H1 (cell line): Measurements from ENCODE around the gene GALNT17. TPM values are rescaled to one million over a fixed set of nuclear protein-coding genes. Genes with fewer than 3 reads are reported as not detected.

Experiments used
- CTCF ChIA-PET: fragments of 300-600 bp; sonication (Branson Sonifier 250); formaldehyde crosslinking; loops from one replicate; lab custom pipeline; 2021; ENCODE audit not compliant: partially characterized antibody; lab: Charles Lee
- POLR2A ChIA-PET: fragments of 300-600 bp; sonication (Branson Sonifier 250); formaldehyde crosslinking; loops from one replicate; lab custom pipeline; 2021; ENCODE audit warnings: inconsistent platforms; ENCODE audit not compliant: partially characterized antibody; lab: Charles Lee
- DNase-seq, 2 experiments: peaks; one replicate each; pipeline versions ENCODE4 v3.0.0 to v3.0.0-alpha.2; 2010 to 2022; ENCODE audit warnings: low spot score in 2 of 2, low read depth in 1 of 2, mixed read lengths in 1 of 2
- FAIRE-seq: peaks from 2 replicates; lab custom pipeline; 2011; peaks lifted over from hg19 to GRCh38; lab: Jason Lieb, UNC
- H2AFZ ChIP-seq: 2 replicates; pipeline ENCODE4 v1.8.1; 2012; ENCODE audit warnings: low read length, inconsistent platforms
- H2AK5ac ChIP-seq: 2 replicates; pipeline ENCODE4 v1.6.1; 2013; ENCODE audit warnings: low read depth, low read length
- H2BK120ac ChIP-seq: replicated peaks from 2 replicates; pipeline ENCODE3; 2013; ENCODE audit warnings: low read depth, low read length, inconsistent platforms
- H2BK12ac ChIP-seq: 2 replicates; pipeline ENCODE4 v1.6.1; 2013; ENCODE audit warnings: low read depth, low read length
- H2BK15ac ChIP-seq: 2 replicates; pipeline ENCODE4 v1.6.1; 2013; ENCODE audit warnings: low read length
- H2BK20ac ChIP-seq: 2 replicates; pipeline ENCODE4 v1.6.1; 2013; ENCODE audit warnings: low read length
- H2BK5ac ChIP-seq: 2 replicates; pipeline ENCODE4 v1.6.1; 2013; ENCODE audit warnings: low read depth, low read length
- H3K14ac ChIP-seq: 2 replicates; pipeline ENCODE4 v1.6.1; 2013; ENCODE audit warnings: inconsistent platforms; ENCODE audit not compliant: insufficient read length
- H3K18ac ChIP-seq: 2 replicates; pipeline ENCODE4 v1.6.1; 2013; ENCODE audit warnings: low read length; ENCODE audit errors: extremely low read depth
- H3K23ac ChIP-seq: 2 replicates; pipeline ENCODE4 v1.6.1; 2013; ENCODE audit warnings: inconsistent platforms; ENCODE audit not compliant: insufficient read length
- H3K23me2 ChIP-seq: 2 replicates; pipeline ENCODE4 v1.6.1; 2013; ENCODE audit warnings: low read depth, low read length
- H3K27ac ChIP-seq: 2 replicates; pipeline ENCODE4 v1.6.1; 2011; ENCODE audit warnings: low read depth, low read length, inconsistent platforms
- H3K27me3 ChIP-seq, 4 experiments: replicated peaks in 1 of 4; 1 replicate in 1 of 4; 2 replicates in 3 of 4; pipeline versions ENCODE4 v1.6.1 to v1.8.1; 2011 to 2013; ENCODE audit warnings: low read length in 3 of 4, mild to moderate bottlenecking in 3 of 4, inconsistent platforms in 2 of 4, mixed read lengths in 2 of 4, moderate library complexity in 1 of 4; ENCODE audit not compliant: control insufficient read depth in 3 of 4, insufficient read depth in 3 of 4; ENCODE audit errors: extremely low read depth in 1 of 4
- H3K36me3 ChIP-seq, 4 experiments: 2 replicates each; pipeline versions ENCODE4 v1.6.1 to v1.8.1; 2011 to 2013; ENCODE audit warnings: mild to moderate bottlenecking in 4 of 4, low read length in 3 of 4, moderate library complexity in 2 of 4, control low read depth in 1 of 4, inconsistent platforms in 1 of 4; ENCODE audit not compliant: insufficient read depth in 4 of 4, control insufficient read depth in 2 of 4
- H3K4ac ChIP-seq: replicated peaks from 2 replicates; pipeline ENCODE3; 2013; ENCODE audit warnings: low read length, low read depth, mixed read lengths, inconsistent platforms; ENCODE audit not compliant: insufficient read length
- H3K4me1 ChIP-seq, 4 experiments: replicated peaks in 1 of 4; 1 replicate in 1 of 4; 2 replicates in 3 of 4; pipeline versions ENCODE4 v1.6.1 to v1.8.1; 2011 to 2013; ENCODE audit warnings: low read length in 3 of 4, inconsistent platforms in 2 of 4, mixed read lengths in 1 of 4; ENCODE audit not compliant: insufficient read depth in 4 of 4, control insufficient read depth in 3 of 4
- H3K4me2 ChIP-seq, 2 experiments: 2 replicates each; pipeline versions ENCODE4 v1.6.1 to v1.8.1; 2011 to 2013; ENCODE audit warnings: low read depth in 2 of 2, low read length in 2 of 2, control low read depth in 1 of 2, inconsistent platforms in 1 of 2, mild to moderate bottlenecking in 1 of 2; ENCODE audit not compliant: insufficient read depth in 1 of 2
- H3K4me3 ChIP-seq, 4 experiments: fragments of 200-600, 300-600 bp in 1 of 4; sonication (generic), shearing (Covaris generic), sonication (Bioruptor Twin) in 1 of 4; 2 replicates each; pipeline versions ENCODE4 v1.5.1 to v1.8.1; 2011 to 2016; ENCODE audit warnings: low read length in 4 of 4, low read depth in 3 of 4, control low read depth in 2 of 4, inconsistent platforms in 2 of 4, mild to moderate bottlenecking in 2 of 4, mixed read lengths in 1 of 4, moderate library complexity in 1 of 4; ENCODE audit not compliant: insufficient read depth in 2 of 4; ENCODE audit errors: extremely low read depth in 1 of 4
- H3K56ac ChIP-seq: replicated peaks from 2 replicates; pipeline ENCODE3; 2013; ENCODE audit warnings: low read depth, mild to moderate bottlenecking, mixed read lengths, low read length, inconsistent platforms; ENCODE audit not compliant: insufficient read length
- H3K79me1 ChIP-seq: 2 replicates; pipeline ENCODE4 v1.6.1; 2013; ENCODE audit warnings: low read depth, low read length, control low read depth
- H3K79me2 ChIP-seq, 2 experiments: 2 replicates each; pipeline versions ENCODE4 v1.6.1 to v1.8.1; 2012 to 2013; ENCODE audit warnings: low read length in 2 of 2, mild to moderate bottlenecking in 2 of 2, inconsistent platforms in 1 of 2; ENCODE audit not compliant: insufficient read depth in 2 of 2, control insufficient read depth in 1 of 2
- H3K9ac ChIP-seq, 4 experiments: replicated peaks in 1 of 4; 1 replicate in 1 of 4; 2 replicates in 3 of 4; pipeline versions ENCODE4 v1.6.1 to v1.8.1; 2011 to 2013; ENCODE audit warnings: low read depth in 3 of 4, low read length in 3 of 4, control low read depth in 2 of 4, mild to moderate bottlenecking in 2 of 4, moderate library complexity in 2 of 4, inconsistent platforms in 1 of 4; ENCODE audit errors: extremely low read depth in 1 of 4
- H3K9me3 ChIP-seq, 2 experiments: 2 replicates each; pipeline versions ENCODE4 v1.6.1 to v1.8.1; 2012 to 2013; ENCODE audit warnings: mild to moderate bottlenecking in 2 of 2, moderate library complexity in 2 of 2, control low read depth in 1 of 2, inconsistent platforms in 1 of 2, low read depth in 1 of 2, low read length in 1 of 2, mixed read lengths in 1 of 2; ENCODE audit not compliant: insufficient read depth in 2 of 2
- H4K20me1 ChIP-seq, 2 experiments: replicated peaks in 1 of 2; 2 replicates each; pipeline versions ENCODE3 to v1.8.1; 2011 to 2013; ENCODE audit warnings: inconsistent platforms in 2 of 2, low read length in 2 of 2, mild to moderate bottlenecking in 1 of 2; ENCODE audit not compliant: insufficient read depth in 2 of 2, control insufficient read depth in 1 of 2
- H4K5ac ChIP-seq: 2 replicates; pipeline ENCODE4 v1.6.1; 2013; ENCODE audit warnings: low read length, low read depth, mixed read lengths, inconsistent platforms; ENCODE audit not compliant: insufficient read length
- H4K8ac ChIP-seq: 2 replicates; pipeline ENCODE4 v1.8.0; 2013; ENCODE audit warnings: mild to moderate bottlenecking, moderate library complexity, low read length, inconsistent platforms; ENCODE audit not compliant: insufficient read depth; ENCODE audit errors: extremely low read depth
- H4K91ac ChIP-seq: replicated peaks from 2 replicates; pipeline ENCODE3; 2013; ENCODE audit warnings: low read length, mixed read lengths, inconsistent platforms; ENCODE audit not compliant: insufficient read length
- HDAC2 ChIP-seq, 2 experiments: fragments of 300-600 bp in 1 of 2; sonication (generic) in 1 of 2; IDR thresholded peaks; 2 replicates each; pipeline ENCODE4 v1.6.1; 2011 to 2012; ENCODE audit warnings: low read depth in 2 of 2, low read length in 2 of 2, mild to moderate bottlenecking in 2 of 2, moderate library complexity in 2 of 2, borderline replicate concordance in 1 of 2, inconsistent platforms in 1 of 2
- SP1 ChIP-seq: IDR thresholded peaks from 2 replicates; pipeline ENCODE4 v1.6.1; 2011; ENCODE audit warnings: low read depth, low read length
- WGBS, 2 experiments: shearing (Covaris generic) in 1 of 2; methylation state at CpG; one replicate each; pipeline versions ENCODE4 v1.1.6 to v1.1.7; 2013 to 2015; ENCODE audit warnings: low lambda C conversion rate in 2 of 2, mixed read lengths in 2 of 2, inconsistent platforms in 1 of 2, low coverage in 1 of 2, missing lambda C conversion rate in 1 of 2; ENCODE audit not compliant: insufficient replicate concordance in 2 of 2, insufficient coverage in 1 of 2, insufficient read length in 1 of 2; ENCODE audit errors: extremely low coverage in 1 of 2, missing lambda C conversion rate in 1 of 2; 5-methylcytosine and 5-hydroxymethylcytosine counted together
- polyA plus RNA-seq, 7 experiments: library from polyadenylated mRNA; depleted of rRNA in 3 of 7; stranded (reverse) in 5 of 7; unstranded in 2 of 7; fragments of >200 nt in 5 of 7; fragments of 200-250 nt in 2 of 7; gene quantifications; 1 replicate in 5 of 7; 2 replicates in 1 of 7; 4 replicates in 1 of 7; pipeline versions ENCODE4 v1.2.1 to v1.2.3, GENCODE V29; 2011 to 2013; ENCODE audit warnings: missing spikeins in 2 of 7, mixed read lengths in 2 of 7
- total RNA-seq: library from RNA; stranded (reverse); fragmentation: NEBNext Ultra II Directional; extraction: Animal tissue kit (Norgen Biotek cat#: 25700); gene quantifications from 2 replicates; pipeline ENCODE4 v1.2.1, GENCODE V29; 2021

The GALNT17 gene
- total and polyA plus RNA-seq, 2 of the 8 experiments (the other 6 are each of a cell fraction or from before 2014, with no cell fraction given): 37.7 to 47.0 TPM

- no peaks in the 10 kb centered on the region for H3K79me1 ChIP-seq
- no peak overlapping the region for H2AFZ ChIP-seq
- no peaks in the 10 kb centered on the region for H3K9me3 ChIP-seq
- no peaks in the 10 kb centered on the region for H4K20me1 ChIP-seq
- no peaks in the 10 kb centered on the region for H3K27me3 ChIP-seq
- peak overlapping the region; percentile 79 for H4K91ac ChIP-seq
- H2AK5ac ChIP-seq: peak overlapping the region; percentile 71; the same call in 1 of the 2 replicates
- no peak for FAIRE-seq
- H3K23me2 ChIP-seq: no peaks in the 10 kb centered on the region
- peak overlapping the region; percentile 55; the same call in 1 of the 2 replicates for H2BK5ac ChIP-seq
- no peak overlapping the region for H3K27ac ChIP-seq
- no peak overlapping the region for H3K23ac ChIP-seq
- H3K4me3 ChIP-seq: no peak overlapping the region
- H2BK15ac ChIP-seq: no peak overlapping the region
- H4K8ac ChIP-seq: no peak overlapping the region
- H3K79me2 ChIP-seq: no peaks in the 10 kb centered on the region
- H3K56ac ChIP-seq: no peak overlapping the region
- TF ChIP-seq HDAC2 (IDR thresholded peaks at IDR 0.05; ENCODE audit: borderline replicate concordance in 1 of 2, low read depth in 2 of 2, low read length in 2 of 2) (no peak), SP1 (peak; percentile 85)
- TF ChIP-seq, all 59 proteins: peak for 1
- Histone ChIP-seq H3K4me1 (no peaks in the 10 kb centered on the region), H3K14ac (no peak overlapping the region), H2BK12ac (peak overlapping the region; percentile 29; the same call in 1 of the 2 replicates), H2BK120ac (no peak overlapping the region), H4K5ac (no peak overlapping the region), H3K18ac (peak overlapping the region; percentile 78), H3K4ac (no peak overlapping the region), H3K9ac (no peak overlapping the region), H3K4me2 (no peak overlapping the region), H2BK20ac (peak overlapping the region; percentile 99; the same call in 1 of the 2 replicates), H3K36me3 (peaks cover 0 to 6% (median 2%) of the 10 kb centered on the region in 4 experiments; a peak in 2 of 8 replicates)
- 90% methylated on average over 2 of the region's 2 CpGs; no CpG with 5 or more reads in 1 of the 2 experiments for WGBS, 2 experiments
- ChIA-PET CTCF (interaction anchor here (1.2 to 1.5 kb wide), 2 partner anchors 15 to 245 kb away, joined by 3 to 4 read pairs; no protein-coding TSS in a partner anchor), POLR2A (no interaction called here)
- no peak for DNase-seq
These were observed 356.4 kb downstream of the GALNT17 start for GRCh38 chr7:71488308-71488707.
